Colonic mucosa (tissue), 4 donors: ENCODE measurements around the gene MED9. TPM values are rescaled to one million over a fixed set of nuclear protein-coding genes. Genes with fewer than 3 reads are reported as not detected.

ENCODE experiments used
- DNase-seq: peaks from one replicate; pipeline ENCODE4 v3.0.0-alpha.2; 2020
- H3K27ac ChIP-seq: fragments of 200-600 bp; one replicate; pipeline ENCODE4 v1.8.0; 2021
- H3K27me3 ChIP-seq: fragments of 200-600 bp; one replicate; pipeline ENCODE4 v1.8.0; 2021
- H3K36me3 ChIP-seq: fragments of 200-600 bp; one replicate; pipeline ENCODE4 v1.8.0; 2021
- H3K4me1 ChIP-seq: fragments of 200-600 bp; one replicate; pipeline ENCODE4 v1.8.0; 2021; ENCODE audit warnings: mild to moderate bottlenecking
- H3K4me3 ChIP-seq: fragments of 200-600 bp; one replicate; pipeline ENCODE4 v1.8.0; 2021
- H3K9ac ChIP-seq, 2 donors: one replicate each; pipeline ENCODE4 v1.7.0; 2013; ENCODE audit warnings: control low read depth in 2 of 2, low read depth in 2 of 2, low read length in 2 of 2
- H3K9me3 ChIP-seq: fragments of 200-600 bp; one replicate; pipeline ENCODE4 v1.8.0; 2021
- intact Hi-C: fragments of 100-400 bp; cut with DNase I; formaldehyde crosslinking; loops from one replicate; pipeline ENCODE4 v1.14.1; 2022
- total RNA-seq, 2 donors: library from RNA; stranded (reverse); fragmentation: NEBNext Ultra II Directional in 1 of 2; extraction: Animal tissue kit (Norgen Biotek cat#: 25700) in 1 of 2; gene quantifications; one replicate each; pipeline ENCODE4 v1.2.1, GENCODE V29; 2021
- TF ChIP-seq, protein P1 (sequence below): fragments of 200-600 bp; IDR thresholded peaks from one replicate; pipeline ENCODE4 v1.8.0; 2022; ENCODE audit warnings: antibody characterized with exemption, mild to moderate bottlenecking
- donor health status: healthy.
- donor health status: DM: no; HTN: no; CAD: no.
- donor health status: DM: no; HTN: no; CAD: no.

MED9 gene
- total RNA-seq, 2 donors from 2014 or later: 15.3 to 23.8 TPM

GRCh38 chr17:17520599-17521232, 43.9 kb downstream of the MED9 start:
- TF ChIP-seq, protein P1, sequence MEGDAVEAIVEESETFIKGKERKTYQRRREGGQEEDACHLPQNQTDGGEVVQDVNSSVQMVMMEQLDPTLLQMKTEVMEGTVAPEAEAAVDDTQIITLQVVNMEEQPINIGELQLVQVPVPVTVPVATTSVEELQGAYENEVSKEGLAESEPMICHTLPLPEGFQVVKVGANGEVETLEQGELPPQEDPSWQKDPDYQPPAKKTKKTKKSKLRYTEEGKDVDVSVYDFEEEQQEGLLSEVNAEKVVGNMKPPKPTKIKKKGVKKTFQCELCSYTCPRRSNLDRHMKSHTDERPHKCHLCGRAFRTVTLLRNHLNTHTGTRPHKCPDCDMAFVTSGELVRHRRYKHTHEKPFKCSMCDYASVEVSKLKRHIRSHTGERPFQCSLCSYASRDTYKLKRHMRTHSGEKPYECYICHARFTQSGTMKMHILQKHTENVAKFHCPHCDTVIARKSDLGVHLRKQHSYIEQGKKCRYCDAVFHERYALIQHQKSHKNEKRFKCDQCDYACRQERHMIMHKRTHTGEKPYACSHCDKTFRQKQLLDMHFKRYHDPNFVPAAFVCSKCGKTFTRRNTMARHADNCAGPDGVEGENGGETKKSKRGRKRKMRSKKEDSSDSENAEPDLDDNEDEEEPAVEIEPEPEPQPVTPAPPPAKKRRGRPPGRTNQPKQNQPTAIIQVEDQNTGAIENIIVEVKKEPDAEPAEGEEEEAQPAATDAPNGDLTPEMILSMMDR: no peak
- Histone ChIP-seq H3K4me1 (no peaks in the 10 kb centered on the region), H3K36me3 (no peaks in the 10 kb centered on the region), H3K9ac (no peak overlapping the region), H3K27me3 (no peaks in the 10 kb centered on the region), H3K9me3 (no peaks in the 10 kb centered on the region), H3K4me3 (no peak overlapping the region), H3K27ac (no peak overlapping the region)
- intact Hi-C loops: no loop called here
- no peak for DNase-seq

DNA sequence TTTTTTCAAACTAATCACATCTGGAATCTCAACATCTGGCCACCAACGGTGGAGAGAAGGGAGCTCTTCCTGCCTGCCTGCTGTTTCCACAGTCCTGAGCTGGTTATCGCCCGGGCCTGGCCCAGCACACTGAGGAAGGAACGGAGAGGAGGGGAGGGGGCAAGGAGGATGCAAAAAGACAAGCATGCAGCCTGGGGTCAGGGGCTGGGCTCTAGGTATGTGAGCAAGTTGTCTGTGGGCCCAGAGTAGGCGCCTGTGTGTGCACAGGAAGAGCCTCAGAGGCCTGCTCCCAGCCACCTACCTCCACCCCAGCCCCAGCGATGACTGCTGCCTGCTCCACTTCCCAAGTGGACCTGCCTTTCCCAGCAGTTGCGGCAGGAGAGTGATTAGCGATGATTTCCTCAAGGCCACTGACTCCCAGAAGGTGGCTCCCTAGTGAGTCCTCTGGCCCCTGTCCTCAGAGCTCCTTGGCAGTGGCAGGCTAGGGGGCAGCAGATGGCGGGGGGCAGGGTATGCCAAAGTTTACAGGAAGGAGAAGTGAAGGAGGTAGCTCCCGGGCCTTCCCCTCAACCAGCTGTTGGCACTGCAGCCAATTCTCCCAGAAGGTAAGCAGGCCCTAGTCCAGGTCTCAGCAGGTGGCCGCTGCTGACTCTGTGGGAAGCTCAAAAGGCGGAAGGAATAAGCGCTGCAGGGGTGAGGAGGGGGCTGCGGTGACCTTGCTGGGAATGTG, 46.4 kb downstream of the MED9 start:
- H3K9me3 ChIP-seq: no peaks in the 10 kb centered on the region
- H3K4me3 ChIP-seq: no peak overlapping the region
- intact Hi-C loops: no loop called here
- no peaks in the 10 kb centered on the region for H3K36me3 ChIP-seq
- DNase-seq: no peak
- TF ChIP-seq, protein P1: no peak
- no peak overlapping the region for H3K27ac ChIP-seq
- no peaks in the 10 kb centered on the region for H3K27me3 ChIP-seq
- no peak overlapping the region for H3K9ac ChIP-seq
- no peaks in the 10 kb centered on the region for H3K4me1 ChIP-seq

GRCh38 chr17:17523731-17524490, 47.1 kb downstream of the MED9 start:
- Histone ChIP-seq H3K4me3 (no peak overlapping the region), H3K36me3 (no peaks in the 10 kb centered on the region), H3K9ac (no peak overlapping the region), H3K4me1 (no peaks in the 10 kb centered on the region), H3K27ac (no peak overlapping the region), H3K9me3 (no peaks in the 10 kb centered on the region), H3K27me3 (no peaks in the 10 kb centered on the region)
- TF ChIP-seq, protein P1: no peak
- no peak for DNase-seq
- intact Hi-C loops: no loop called here

DNA sequence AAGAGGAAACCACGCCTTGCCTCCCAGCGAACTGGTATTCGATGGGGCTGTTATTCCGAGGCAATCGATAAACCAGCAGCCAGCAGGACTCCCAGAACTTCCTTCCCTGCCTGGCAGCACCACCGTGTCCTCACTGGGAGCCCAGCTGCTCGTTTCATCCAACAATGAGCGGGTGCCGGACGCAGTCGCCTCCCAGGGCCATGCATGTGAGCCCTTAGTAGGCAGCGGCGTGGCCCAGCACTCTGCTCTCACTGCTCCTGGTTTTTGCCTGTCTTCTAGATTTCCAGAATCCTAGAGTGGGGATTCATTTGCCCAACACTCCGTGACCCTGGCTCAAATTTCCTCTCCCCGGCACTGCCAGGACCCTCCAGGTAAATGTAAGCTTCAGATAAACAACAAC, 48.5 kb downstream of the MED9 start:
- intact Hi-C loops: no loop called here
- DNase-seq: no peak
- no peaks in the 10 kb centered on the region for H3K4me1 ChIP-seq
- no peak overlapping the region for H3K9ac ChIP-seq
- no peaks in the 10 kb centered on the region for H3K27me3 ChIP-seq
- TF ChIP-seq, protein P1: no peak
- no peak overlapping the region for H3K4me3 ChIP-seq
- H3K9me3 ChIP-seq: no peaks in the 10 kb centered on the region
- H3K36me3 ChIP-seq: no peaks in the 10 kb centered on the region
- no peak overlapping the region for H3K27ac ChIP-seq

GRCh38 chr17:17525956-17526355, 49.2 kb downstream of the MED9 start:
- Histone ChIP-seq H3K9ac (peak overlapping the region in 1 of 2 donors; percentile 31), H3K4me1 (no peaks in the 10 kb centered on the region), H3K4me3 (no peak overlapping the region), H3K9me3 (no peaks in the 10 kb centered on the region), H3K27me3 (no peaks in the 10 kb centered on the region), H3K27ac (no peak overlapping the region), H3K36me3 (no peaks in the 10 kb centered on the region)
- TF ChIP-seq, protein P1: no peak
- intact Hi-C loops: no loop called here
- peak; percentile 51 for DNase-seq
